Measurements from ENCODE around the gene TEX22.

The TEX22 gene

DNA sequence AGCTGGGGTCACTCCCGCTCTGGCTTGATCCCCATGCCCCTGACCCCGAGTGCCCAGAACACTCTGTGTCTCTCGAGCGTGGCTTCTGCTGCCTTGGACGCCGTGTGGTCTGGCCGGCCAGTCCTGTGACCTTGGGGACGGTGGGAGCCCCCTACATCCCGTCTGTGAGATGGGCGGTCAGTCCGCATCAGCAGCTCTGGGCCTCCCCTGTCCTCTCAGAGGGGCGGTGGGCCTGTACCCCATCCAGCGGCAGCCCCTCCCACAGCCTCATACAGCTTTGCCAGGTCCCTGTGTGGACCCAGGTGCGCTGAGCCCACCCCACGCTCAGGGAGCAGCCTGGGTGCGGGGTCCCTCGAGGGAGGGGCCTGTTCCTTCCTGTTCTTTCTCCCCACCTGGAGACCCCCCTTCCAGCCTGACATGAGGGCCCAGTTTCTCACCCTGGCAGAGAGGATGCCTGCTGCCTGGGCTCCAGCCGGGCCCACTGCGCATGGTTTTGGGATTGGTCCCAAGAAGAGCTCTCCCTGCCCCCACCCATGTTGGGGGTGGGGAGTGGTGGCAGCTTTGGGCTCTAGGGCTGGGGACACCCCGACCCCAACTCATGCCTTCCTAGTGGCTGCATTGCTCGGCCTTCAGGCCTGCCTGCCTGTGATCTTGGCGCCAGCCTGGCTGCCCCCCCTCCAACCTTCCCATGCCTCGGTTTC lies 22.8 kb downstream of the TEX22 start:
- no peak for DNase-seq (ENCODE audit: low spot score)

DNA sequence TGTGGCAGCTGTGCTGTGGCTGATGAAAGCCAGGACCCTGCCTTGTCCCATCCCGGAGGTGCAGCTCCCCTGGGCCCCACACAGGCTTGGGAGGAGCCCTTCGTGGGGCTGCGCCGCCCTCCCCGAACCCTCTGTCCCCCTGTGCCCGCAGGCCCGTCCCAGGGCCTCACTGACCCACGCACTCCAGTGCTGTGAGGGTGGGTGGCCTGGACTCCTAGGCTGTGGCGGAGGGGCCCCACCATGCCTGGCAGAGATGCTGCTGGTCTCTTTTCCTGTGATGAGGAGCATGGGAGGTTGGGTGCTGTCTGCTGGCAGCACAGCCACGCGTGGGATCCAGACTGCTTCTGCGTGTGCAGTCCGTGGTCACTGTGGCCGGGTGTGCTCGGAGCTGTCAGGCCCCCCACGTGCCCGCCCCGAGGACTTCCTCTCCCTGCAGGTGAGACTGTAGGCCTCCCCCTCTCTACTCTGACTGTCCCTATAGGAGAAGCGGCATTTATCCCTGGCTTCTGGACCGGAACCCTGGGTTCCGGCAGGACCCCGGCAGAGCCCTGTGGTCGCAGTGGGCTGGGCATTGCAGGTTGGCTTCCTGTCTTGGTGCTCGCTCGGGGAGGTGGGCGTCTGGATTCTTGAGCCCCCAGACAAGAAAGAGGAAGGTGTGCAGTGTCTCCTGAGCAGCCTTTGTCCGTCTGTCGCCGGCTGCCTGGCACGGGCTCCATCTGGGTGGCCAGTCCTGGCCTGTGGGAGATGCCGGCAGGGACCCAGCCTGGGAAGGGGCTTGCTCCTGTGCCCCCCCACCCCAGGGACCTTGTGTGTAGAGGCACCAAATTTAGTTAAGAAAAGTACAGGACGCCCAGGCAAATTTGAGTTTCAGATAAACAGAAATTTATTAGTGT lies 23.6 kb downstream of the TEX22 start:
- no peak for DNase-seq (ENCODE audit: low spot score)

DNA sequence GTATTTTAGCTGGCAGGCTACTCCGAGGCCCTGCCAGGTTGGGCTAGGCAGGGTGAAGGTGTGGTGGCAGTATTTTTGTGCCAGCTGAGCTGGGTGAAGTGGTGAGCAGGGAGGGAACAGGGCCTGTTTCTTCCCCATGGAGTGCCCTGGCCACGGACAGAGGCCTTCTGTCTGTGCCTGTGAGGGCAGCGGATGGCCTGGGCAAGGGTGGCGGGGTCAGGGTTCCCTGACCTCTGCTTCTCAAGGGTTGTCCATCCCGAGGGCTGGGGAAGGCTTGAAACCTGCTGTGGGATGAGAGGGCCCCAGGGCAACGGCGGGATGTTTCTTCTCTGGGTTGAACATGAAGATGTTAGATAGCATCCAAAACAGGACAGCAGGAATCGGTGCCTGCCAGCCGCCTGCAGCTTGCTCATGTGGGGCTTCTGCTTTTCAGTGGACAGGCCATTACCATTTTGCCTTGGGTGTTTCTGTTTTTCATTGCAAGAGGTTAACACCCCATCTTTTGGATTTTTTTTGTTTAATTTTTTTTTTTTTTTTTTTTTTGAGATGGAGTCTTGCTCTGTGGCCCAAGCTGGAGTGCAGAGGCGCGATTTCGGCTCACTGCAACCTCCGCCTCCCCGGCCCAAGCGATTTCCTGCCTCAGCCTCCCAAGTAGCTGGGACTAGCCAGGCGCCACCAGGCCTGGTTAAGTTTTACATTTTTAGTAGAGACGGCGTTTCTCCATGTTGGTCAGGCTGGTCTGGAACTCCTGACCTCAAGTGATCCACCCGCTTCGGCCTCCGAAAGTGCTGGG lies 24.6 kb downstream of the TEX22 start:
- DNase-seq (ENCODE audit: low spot score), result no peak

DNA sequence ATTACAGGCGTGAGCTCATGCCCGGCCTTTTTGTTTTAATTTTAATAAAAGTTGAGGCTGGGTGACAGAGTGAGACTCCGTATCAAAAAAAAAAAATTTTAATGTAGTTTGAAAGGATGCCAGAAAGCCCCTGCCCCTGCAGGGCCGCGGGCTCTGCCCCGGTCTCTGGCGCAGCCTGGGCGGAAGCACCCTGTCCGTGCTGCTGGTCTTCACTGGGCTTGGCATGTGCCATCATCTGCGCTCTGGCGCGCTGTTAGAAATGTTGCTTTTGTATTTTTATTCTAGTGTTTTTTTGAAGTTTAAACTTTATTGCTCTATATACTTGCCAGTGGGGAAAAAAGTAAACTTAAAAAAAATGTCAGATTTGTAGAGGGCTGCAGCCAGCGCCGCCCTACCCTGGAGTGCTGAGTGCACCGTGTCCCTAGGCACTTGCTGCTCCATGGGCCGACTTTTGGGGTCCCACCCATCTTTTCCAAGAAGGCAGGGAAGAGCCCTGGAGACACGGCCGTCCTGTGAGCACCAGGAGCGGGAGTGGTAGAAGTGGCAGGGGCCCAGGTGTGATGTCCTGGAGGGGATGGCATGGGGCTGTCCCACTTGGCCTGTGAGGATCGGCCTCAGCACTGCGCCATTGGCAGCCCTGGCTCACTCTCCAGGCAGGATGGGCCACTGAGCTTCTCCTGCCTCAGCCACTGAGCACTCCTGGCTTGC lies 25.3 kb downstream of the TEX22 start:
- DNase-seq (ENCODE audit: low spot score), result no peak

DNA sequence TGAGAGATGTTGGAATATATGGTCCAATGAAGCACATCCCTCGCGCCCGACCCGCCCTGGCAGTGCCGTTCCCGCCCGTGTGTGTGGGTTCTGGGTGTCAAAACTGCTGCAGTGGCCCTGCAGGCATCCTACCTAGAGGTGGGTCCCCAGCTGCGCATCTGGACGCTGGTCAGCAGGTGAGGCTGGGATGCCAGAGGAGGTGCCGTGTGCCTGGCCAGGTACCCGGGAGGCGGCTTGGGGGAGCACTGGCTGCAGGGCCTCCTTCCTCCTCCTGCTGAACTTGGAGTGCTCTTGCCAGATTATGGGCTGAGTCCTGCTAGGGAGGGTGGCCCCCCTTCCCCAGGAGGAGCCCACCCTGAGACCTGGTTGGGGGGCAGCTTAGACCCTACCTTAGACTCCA lies 26.5 kb downstream of the TEX22 start:
- DNase-seq (ENCODE audit: low spot score), result no peak

DNA sequence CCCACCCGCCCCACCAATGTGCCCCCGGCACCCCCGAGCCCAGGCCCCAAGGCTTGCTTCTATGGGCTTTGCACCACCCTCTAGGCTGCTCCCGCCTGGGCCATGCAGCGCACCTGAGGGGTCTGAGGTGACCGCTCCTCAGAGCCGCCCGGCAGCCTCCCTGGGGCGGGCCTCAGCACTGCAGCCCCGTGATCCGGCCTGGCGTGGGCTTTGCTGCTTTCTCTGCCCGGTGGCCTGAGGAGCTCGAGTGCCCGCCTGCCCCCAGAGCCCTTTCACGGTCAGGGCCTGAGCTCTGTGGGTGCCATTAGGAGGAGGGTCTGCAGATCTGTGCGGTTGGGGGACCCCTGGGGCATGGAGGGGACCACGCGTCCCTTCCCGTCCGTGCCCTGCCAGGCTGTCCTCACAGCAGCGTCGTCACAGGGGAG lies 27.5 kb downstream of the TEX22 start:
- no peak for DNase-seq (ENCODE audit: low spot score)

DNA sequence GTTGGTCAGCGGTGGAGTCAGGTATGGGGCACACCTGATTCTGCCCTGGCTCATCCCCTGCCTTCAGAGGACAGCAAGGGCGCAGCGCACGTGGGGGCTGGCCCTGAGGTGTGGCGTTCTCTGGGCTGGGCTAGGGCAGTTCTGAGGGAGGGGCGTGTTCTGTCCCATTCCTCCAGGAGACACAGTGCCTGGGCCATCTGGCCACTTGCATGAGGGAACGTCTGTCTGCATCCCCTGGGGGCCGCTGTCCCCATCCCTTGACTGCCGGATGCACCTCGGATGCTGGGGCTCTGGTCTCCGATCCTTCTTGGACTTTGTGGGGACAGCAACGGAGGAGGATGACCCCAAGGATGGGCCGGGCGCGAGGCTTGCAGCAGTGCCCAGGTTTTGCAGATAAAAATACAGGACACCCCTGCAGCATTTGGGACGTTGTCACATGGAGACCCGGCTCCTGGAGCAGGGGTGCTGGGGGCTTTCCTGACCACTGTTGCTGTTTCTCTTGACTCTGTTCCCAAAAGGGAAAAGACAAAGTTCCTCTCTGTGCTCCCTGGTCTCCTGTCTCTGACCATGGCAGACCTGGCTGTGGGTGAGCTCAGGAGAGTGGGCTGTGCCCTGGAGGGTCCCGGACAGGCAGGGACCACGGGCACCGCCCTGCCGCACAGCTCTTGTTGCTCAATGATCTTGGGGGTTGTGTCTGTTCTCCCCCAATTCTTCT lies 28.2 kb downstream of the TEX22 start:
- DNase-seq (ENCODE audit: low spot score), result no peak

DNA sequence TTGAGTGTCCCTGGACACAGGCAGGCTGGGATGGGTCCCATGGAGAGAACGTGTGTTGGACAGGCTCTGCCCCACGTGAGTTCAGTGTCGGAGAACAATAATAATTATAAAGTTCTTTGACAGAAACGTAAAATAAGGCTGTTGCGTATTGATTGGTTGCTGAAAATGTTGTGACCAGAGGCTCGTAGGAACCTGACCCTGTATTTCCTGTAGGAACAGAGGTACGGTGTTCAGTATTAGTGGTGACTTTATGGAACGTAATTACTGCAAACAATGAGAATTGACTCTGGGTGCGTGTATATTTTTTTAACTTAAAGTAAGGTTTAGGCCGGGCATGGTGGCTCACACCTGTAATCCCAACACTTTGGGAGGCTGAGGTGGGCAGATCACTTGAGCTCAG lies 29.1 kb downstream of the TEX22 start:
- no peak for DNase-seq (ENCODE audit: low spot score)

DNA sequence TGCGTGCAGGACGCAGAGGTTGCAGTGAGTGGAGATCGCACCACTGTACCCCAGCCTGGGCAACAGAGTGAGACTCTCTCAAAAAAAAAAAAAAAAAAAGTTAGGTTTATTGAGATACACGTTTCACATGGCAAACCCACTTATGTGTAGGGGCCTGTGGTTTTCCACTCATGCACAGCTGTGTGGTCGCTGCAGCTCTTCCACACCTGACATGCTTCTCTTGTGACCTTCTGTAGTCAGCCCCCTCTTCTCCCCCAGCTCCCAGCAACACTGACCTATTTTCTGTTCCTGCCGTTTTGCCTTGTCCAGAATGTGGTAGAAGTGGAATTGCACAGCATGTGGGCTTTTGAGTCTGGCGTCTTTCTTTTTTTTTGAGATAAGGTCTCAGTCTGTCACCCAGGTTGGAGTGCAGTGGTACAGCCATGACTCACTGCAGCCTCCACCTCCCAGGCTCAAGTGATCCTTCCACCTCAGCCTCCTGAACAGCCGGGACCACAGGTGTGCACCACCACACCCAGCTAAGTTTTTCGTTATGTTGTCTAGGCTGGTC lies 29.7 kb downstream of the TEX22 start:
- DNase-seq (ENCODE audit: low spot score), result no peak

DNA sequence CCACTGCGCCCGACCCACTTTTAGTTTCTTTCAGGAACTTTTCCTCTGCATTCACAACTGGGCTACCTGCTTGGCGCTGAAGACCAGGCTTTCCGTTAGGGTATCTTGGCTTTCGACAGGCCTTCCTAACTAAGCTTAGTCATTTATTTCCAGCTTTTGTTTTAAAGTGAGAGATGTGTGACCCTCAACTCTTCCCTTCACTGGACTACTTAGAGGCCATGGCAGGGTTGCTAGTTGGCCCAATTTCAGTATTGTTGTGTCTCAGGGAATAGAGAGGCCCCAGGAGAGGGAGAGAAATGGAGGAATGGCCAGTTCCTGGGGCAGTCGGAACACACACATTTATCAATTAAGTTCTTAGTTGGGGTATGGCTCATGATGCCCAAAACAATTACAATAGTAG lies 31.7 kb downstream of the TEX22 start:
- DNase-seq (ENCODE audit: low spot score), result no peak

DNA sequence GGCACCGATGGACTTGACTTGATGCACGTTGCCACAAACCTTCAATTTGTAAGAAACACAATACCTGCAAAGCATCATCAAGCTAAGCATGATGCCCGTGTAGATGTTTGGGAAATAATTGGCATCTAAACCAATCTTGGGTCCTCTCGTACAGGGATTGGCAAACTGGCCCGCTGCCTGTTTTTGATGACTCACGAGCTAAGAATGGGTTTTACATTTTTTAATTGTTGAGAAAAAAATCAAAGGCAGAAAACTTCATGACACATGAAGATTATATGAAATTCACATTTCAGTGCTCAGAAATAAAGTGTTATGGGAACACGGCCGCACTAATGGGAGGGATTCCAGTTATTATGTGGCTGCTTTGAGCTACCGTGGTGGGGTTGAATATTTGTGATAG lies 32.2 kb downstream of the TEX22 start:
- DNase-seq (ENCODE audit: low spot score), result no peak

DNA sequence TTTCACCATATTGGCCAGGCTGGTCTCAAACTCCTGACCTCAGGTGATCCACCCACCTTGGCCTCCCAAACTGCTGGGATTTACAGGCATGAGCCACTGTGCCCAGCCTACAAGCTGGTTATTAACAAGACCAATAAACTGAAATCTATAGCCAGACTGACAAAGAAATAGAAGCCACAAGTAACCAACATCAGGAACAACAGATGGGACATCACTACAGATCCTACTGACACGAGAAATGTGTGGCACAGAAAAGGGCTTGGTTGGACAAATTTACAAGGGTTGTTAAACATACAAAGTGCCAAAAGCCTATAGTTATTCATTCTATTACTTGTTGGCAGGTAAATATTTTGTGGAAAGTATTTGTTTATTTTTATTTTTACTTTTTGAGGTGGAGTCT lies 32.9 kb downstream of the TEX22 start:
- DNase-seq (ENCODE audit: low spot score), result no peak

DNA sequence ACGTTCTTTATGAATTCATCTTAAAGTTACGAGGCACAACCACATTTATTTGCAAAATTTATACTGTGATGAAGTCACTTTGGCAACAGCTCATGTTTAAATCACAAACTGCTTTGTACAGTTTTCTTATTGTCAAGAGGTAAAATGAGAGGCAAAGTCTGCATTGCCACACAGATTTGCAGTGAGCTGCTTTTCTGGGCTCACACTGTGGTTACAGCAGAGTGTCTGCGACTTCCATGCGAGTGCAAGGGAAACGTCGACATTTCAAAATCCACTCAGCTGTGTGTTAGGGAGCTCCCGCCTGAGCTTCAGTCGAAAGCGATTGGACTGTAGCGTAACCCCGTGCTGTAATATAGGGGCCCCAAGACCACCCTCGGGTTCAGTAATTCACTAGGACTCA lies 34.3 kb downstream of the TEX22 start:
- no peak for DNase-seq (ENCODE audit: low spot score)

DNA sequence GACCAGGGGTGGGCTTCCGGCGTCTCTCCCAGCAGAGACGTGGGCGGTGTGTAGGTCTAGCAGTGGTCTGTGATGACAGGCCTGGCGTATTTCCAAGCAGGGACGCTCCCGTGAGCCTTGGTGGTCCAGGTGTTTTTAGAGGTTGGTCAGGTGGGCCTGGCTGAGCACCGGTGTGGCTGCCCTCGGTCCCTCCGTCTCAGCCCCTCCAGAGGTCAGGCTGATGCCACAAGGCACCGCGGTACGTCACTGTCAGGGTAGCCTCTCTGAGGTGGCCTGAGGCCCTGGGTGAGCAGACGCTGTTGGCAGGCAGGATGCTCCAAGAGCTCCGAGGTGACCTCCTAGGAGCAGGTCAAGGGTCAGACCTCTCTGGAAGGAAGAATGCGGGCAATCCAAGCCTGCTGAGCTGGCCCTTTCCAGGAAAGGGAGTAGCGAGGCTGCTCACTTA lies 34.8 kb downstream of the TEX22 start:
- DNase-seq (ENCODE audit: low spot score), result no peak

DNA sequence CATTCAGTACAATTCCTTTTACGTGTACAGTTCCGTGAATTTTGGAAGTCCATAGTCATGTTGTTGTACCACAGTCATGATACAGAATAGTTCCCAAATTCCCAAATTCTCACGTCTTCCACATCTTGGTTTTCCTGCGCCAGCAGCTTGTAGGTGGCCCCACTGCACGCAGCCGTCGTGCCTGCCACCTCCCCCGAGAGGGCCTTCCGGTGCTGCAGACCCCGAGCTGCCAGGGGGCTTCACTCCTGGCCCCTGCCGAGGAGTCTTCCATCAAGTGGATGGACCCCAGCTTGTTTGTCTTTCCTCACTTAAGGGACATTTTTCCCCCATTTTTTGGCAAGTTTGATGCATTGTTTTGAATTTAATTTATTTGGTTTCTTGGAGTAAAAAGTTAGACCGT lies 38.1 kb downstream of the TEX22 start:
- DNase-seq (ENCODE audit: low spot score), result no peak

DNA sequence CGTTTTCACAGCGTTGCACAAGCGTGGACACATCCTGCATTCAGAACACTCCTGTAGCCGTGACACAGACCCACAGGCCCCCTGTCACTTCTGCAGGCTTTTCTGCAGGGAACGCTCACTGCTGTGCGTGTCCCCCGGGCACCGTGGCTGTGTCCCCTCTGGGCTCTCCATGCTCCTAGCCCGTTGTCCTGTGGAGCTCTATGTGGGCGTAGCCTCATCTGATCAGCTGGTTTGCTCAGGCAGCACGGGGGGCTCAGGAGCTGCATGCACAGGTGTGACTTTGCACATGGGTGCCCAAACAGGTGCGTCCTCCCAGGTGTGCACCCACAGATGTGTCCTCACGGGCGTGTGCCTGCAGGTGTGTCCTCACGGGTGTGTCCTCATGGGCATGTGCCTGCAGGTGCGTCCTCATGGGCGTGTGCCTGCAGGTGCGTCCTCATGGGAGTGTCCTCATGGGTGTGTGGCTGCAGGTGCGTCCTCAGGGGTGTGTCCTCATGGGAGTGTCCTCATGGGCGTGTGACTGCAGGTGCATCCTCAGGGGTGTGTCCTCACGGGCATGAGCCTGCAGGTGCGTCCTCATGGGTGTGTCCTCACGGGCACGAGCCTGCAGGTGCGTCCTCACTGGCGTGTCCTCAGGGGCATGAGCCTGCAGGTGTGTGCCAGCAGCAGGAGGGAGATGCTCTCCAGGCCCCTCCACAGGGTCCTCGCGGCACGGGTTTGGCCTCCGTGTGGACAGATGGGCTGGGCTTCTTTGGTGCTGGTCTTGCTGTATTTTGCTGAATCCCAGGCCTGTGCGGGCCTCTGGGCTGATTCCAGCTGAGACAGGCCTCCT lies 38.8 kb downstream of the TEX22 start:
- no peak for DNase-seq (ENCODE audit: low spot score)

DNA sequence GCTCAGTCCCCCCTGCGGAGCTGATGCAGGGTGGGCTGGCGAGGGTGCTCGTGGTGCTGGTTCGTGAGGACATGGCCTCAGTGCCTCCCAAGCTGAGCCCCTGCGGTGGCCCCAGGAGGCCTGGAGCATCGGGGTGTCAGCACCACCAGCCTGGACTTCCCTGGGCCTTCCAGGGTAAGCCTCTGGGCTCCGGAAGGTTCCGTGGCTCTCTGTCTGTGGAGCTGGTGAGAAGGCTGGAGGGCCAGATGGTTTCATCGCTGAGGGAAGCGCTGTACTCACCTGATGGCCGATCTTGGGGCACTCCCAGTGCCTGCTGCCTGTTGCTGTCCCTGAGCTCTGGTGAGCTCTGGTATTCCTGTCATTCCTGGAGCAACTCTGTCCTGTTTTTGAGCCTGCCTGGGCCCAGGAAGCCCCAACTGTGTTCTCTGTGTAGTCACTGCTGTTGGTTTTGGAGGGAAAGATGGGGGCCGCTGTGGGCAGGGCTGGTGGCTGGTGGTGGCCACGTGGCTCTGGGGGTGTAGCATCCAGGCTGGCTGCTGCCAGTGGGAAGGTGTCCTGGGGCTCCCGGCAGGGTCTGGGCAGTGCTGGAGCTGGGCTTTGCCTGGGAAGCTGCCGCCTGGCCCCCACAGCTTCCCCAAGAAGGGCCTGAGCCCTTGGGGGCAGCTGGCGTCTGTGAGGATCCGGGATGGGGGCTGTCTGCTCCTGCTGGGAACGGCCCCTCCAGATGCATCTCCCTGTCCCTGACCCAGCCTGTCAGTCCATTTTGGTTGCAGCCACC lies 39.6 kb downstream of the TEX22 start:
- DNase-seq (ENCODE audit: low spot score), result no peak

DNA sequence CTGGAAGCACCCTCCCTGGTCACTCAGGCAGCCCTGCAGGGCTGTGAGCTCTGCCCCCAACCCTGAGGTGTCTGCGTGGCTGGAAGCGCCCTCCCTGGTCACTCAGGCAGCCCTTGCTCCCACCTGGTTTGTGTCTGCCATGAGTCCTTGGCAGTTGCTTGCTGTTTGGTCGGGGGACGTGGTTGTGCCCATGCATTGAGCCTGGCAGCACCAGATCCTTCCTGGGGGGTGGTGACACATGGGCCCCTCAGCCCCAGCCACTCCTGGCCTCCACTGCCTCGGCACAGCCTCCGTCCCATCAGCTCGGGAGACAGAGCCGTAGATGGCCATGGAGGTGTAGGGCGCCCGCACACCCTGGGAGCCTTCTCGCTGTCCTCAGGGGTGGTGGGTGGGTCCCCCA lies 40.8 kb downstream of the TEX22 start:
- no peak for DNase-seq (ENCODE audit: low spot score)

All from pons (tissue), 1 donor.